ENCODE data around the gene COMMD4.
"Not testable (repeated sequence)": the region's sequence is repeated elsewhere in the genome, so short reads cannot be mapped to it uniquely, and the experiment has no call there.

COMMD4 gene

DNA sequence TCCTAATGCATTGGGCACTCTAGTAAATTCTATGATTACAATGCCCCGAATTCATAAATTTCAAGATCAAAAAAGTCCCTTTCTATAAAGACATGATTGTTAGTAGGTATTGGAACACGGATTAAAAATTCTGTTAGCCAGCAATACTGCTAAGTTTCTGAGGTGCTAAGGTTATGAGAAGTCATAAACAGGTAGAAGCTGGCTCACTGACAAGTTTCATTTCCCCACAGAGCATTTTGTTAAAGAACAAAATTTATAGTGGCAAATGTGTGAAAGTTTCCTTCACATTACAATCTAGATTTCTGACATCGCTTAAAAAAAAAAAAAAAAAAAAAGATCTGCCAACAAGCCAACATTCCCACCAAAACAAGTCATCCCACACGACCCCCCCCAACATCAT is 44.9 kb downstream of the COMMD4 start:
- no peak for DNase-seq (ENCODE audit: low read depth)

DNA sequence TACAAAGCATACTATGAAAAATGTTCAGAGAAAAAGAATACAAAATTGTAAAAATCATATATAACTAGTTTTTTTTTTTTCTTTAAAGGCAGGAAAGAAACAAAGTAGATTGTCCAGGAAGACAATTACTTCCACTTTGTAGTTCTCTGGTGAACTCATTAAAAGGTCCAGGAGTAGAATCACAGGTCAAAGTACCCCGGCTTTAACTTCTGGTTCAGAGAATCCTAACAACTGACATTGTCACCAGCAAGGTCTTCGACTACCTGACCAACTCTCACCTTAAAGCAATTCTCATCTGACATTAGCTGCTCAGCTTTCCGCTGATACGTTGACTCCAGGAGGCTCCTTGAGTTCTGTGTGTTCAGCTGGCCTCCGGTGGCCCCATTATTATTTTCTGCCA is 48.1 kb downstream of the COMMD4 start:
- DNase-seq (ENCODE audit: low read depth) = not testable (repeated sequence)
